ENCODE measurements around the gene TMTC3.
A peak's percentile ranks its signal among the peaks of the same experiment; 100 is the strongest.

The TMTC3 gene

DNA sequence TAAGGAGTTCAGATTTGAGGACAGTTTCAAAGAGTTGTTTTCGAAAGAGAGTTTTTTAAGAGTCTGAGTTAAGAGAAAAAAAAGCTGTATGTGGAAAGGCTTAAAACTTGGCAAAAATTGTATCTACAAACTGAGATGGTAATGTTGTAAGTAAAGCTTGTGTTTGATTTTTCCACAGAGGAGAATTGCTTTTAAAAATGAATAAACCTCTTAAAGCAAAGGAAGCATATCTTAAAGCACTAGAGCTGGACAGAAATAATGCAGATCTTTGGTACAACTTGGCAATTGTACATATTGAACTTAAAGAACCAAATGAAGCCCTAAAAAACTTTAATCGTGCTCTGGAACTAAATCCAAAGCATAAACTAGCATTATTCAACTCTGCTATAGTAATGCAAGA is 50.3 kb downstream of the TMTC3 start:
- DNase-seq = no peak
- Histone ChIP-seq H3K27me3 (no peaks in the 10 kb centered on the region), H3K27ac (no peak overlapping the region), H3K4me3 (no peak overlapping the region), H3K36me3 (peaks cover 7 to 30% (median 30%) of the 10 kb centered on the region in 3 donors), H3K4me1 (peaks cover 0 to 5% (median 0%) of the 10 kb centered on the region in 4 donors), H3K9me3 (no peaks in the 10 kb centered on the region)
- intact Hi-C loops (cut with DNase I; ENCODE audit: low total_unique reads) = no loop called here
- TF ChIP-seq, protein P1, sequence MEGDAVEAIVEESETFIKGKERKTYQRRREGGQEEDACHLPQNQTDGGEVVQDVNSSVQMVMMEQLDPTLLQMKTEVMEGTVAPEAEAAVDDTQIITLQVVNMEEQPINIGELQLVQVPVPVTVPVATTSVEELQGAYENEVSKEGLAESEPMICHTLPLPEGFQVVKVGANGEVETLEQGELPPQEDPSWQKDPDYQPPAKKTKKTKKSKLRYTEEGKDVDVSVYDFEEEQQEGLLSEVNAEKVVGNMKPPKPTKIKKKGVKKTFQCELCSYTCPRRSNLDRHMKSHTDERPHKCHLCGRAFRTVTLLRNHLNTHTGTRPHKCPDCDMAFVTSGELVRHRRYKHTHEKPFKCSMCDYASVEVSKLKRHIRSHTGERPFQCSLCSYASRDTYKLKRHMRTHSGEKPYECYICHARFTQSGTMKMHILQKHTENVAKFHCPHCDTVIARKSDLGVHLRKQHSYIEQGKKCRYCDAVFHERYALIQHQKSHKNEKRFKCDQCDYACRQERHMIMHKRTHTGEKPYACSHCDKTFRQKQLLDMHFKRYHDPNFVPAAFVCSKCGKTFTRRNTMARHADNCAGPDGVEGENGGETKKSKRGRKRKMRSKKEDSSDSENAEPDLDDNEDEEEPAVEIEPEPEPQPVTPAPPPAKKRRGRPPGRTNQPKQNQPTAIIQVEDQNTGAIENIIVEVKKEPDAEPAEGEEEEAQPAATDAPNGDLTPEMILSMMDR (IDR thresholded peaks at IDR 0.05) = no peak

DNA sequence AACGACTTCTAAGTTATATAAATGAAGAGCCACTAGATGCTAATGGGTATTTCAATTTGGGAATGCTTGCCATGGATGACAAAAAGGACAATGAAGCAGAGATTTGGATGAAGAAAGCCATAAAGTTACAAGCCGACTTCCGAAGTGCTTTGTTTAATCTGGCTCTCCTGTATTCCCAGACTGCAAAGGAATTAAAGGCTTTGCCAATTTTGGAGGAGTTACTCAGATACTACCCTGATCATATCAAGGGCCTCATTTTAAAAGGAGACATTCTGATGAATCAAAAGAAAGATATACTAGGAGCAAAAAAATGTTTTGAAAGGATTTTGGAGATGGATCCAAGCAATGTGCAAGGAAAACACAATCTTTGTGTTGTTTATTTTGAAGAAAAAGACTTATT is 52.8 kb downstream of the TMTC3 start:
- Histone ChIP-seq H3K27me3 (no peaks in the 10 kb centered on the region), H3K4me3 (no peak overlapping the region), H3K36me3 (peaks cover 7 to 29% (median 21%) of the 10 kb centered on the region in 3 donors), H3K9me3 (no peaks in the 10 kb centered on the region), H3K4me1 (peaks cover 0 to 5% (median 0%) of the 10 kb centered on the region in 4 donors), H3K27ac (no peak overlapping the region)
- intact Hi-C loops (cut with DNase I; ENCODE audit: low total_unique reads) = no loop called here
- TF ChIP-seq, protein P1 (IDR thresholded peaks at IDR 0.05) = no peak
- no peak for DNase-seq

DNA sequence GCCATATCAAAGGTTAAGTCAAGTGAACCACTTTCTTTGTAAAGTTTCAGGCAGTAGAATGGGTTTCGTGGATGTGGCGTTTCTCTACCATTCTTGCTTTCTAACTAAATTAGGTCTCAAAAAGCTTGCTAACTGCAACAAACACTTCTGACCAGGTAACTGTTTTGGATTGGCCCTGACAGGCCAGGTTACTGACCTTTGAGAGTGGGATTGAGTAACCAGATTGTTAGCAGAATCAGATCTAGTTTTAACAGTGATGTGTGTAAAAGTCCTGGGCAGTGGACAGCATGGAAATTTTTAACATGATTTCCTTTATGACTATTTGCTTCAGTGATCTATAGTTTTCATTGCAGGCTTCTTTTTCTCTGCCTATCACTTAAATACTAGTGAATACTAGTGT is 57.9 kb downstream of the TMTC3 start:
- TF ChIP-seq, protein P1 (IDR thresholded peaks at IDR 0.05) = no peak
- no peak for DNase-seq
- H3K27me3 ChIP-seq = no peaks in the 10 kb centered on the region
- no peaks in the 10 kb centered on the region for H3K9me3 ChIP-seq
- H3K27ac ChIP-seq = no peak overlapping the region
- H3K36me3 ChIP-seq = peaks cover 3 to 12% (median 10%) of the 10 kb centered on the region in 3 donors
- no peak overlapping the region for H3K4me3 ChIP-seq
- no peaks in the 10 kb centered on the region for H3K4me1 ChIP-seq
- intact Hi-C loops (cut with DNase I; ENCODE audit: low total_unique reads) = no loop called here

DNA sequence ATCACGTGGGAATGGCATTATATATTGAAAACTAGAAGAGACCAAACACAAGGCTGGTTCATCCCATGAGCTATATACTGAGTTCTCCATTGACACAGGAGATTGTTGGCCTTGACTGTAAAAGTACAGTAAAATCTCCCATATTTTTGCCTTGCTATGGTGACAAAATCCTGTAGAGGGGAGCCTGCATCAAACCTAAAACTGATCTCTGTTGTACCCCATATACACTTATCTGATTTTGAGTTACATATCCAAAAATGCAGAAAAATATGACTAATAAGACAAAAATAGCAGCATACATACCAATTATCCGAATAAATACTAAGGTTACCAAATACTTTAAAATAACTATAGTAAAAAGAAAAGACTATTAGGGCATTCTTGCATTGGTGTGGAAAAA is 60.4 kb downstream of the TMTC3 start:
- H3K9me3 ChIP-seq = no peaks in the 10 kb centered on the region
- intact Hi-C loops (cut with DNase I; ENCODE audit: low total_unique reads) = no loop called here
- H3K4me3 ChIP-seq = no peak overlapping the region
- H3K27me3 ChIP-seq = no peaks in the 10 kb centered on the region
- H3K36me3 ChIP-seq = no peaks in the 10 kb centered on the region
- TF ChIP-seq, protein P1 (IDR thresholded peaks at IDR 0.05) = no peak
- H3K27ac ChIP-seq = no peak overlapping the region
- no peak for DNase-seq
- H3K4me1 ChIP-seq = no peaks in the 10 kb centered on the region

DNA sequence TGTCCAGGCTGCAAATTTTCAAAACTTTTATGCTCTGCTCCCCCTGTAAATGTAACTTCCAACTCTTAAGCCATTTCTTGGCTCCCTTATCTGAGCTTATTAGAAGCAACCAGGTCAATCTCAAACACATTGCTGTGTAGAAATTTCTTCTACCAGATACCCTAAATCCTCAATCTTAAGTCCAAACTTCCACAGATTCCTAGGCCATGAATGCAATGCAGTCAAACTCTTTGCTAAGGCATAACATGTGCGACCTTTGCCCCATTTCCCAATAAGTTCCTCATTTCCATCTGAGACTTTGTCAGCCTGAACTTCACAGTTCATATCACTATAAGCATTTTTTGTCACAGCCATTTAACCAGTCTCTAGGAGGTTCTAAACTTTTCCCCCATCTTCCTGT is 64.5 kb downstream of the TMTC3 start:
- Histone ChIP-seq H3K27ac (no peak overlapping the region), H3K36me3 (no peaks in the 10 kb centered on the region), H3K27me3 (no peaks in the 10 kb centered on the region), H3K9me3 (peaks cover 0 to 28% (median 19%) of the 10 kb centered on the region in 3 donors), H3K4me1 (no peaks in the 10 kb centered on the region), H3K4me3 (no peak overlapping the region)
- intact Hi-C loops (cut with DNase I; ENCODE audit: low total_unique reads) = no loop called here
- TF ChIP-seq, protein P1 (IDR thresholded peaks at IDR 0.05) = no peak
- DNase-seq = peak in 1 of 2 donors; percentile 24

All from tibial artery (tissue), 4 donors.